Activated CD8-positive, alpha-beta memory T cell treated with anti-CD3 and anti-CD28 coated beads, Interleukin-2, amount 50 U/mL, for 4 hours (primary cell): ENCODE measurements around the gene CA10.

Experiments
- DNase-seq: peaks from one replicate; pipeline ENCODE4 v3.0.0-alpha.2; 2020

CA10 gene

DNA sequence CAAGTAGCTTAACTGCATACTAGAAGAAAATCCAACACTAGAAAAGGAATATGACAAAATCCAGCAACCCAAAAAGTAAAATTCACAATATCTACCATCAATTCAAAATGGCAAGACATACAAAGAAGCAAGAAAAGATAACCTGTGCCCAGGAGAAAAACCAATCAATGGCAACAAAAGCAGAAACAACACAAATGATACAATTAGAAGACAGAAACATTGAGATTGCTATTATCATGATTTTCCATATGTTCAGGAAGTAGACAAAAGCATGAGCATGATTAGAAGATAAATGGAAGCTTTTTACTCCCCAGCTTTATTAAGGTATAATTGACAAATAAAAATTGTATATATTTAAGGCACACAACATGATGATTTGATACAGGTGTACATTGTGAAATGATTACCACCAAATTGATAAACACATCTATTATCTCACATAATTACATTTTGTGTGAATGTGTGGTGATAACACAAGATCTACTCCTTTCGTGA lies 117.3 kb downstream of the CA10 start:
- no peak for DNase-seq

DNA sequence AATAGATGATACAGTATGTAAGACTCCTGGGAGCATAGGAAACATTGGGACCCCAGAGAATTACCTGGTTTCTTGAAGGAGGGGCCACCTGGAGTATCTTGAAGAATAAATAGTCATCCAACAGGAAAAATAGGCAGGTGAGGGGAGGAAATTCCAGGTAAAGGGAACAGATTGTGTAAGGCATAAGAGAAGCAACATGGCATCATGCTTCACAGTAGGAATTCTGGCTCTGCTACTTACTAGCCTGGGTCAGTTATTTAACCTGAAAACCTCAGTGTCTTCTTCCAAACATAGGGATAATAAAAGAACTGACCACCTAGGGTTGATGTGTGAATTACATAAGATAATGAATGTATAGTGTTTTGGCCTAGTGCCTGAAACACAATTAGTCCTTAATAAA lies 122.1 kb downstream of the CA10 start:
- no peak for DNase-seq

DNA sequence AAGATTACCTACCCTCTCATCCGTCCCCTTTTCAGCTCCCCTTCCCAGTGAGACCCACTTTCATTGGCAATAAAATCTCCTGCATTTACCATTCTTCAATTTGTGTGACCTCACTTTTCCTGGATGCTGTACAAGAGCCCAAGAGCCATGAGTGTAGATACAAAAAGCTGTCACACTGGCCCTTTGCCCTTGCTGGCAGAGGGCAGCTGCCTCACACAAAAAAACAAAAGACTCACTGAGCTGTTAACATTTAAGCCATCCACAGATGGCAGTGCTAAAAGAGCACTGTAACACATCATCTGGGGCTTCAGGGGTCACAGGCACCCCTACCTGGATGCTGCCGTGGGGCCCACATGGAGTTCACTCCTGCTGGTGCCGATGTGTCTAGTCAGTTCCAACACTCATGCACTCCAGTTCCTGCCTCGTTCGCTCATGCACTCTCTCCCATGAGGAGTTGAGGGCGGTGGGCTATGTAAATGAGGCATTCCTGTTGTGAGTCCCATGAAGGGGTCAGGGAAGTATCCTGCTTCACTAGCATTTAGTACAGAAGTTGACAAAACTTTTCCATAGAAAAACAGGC lies 123.1 kb downstream of the CA10 start:
- DNase-seq: no peak

DNA sequence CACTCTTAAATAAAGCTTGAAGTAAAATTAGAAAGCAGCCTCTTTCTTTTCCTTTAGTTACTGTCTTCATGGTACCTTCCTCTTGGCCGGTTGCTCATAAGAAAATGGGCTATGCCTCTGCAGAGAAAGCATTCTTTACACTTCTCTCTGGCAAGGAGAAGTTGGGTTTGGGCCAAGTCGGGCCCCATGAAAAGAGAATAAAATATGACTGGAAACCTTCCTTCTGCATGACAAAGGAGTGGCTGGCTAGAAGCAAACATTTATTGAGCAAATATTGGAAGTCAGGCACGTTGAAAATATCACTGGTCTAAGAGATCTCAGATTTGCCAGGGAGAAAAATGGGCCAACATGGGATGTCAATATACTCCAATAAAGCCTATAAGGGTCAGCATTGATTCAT lies 126.1 kb downstream of the CA10 start:
- DNase-seq: no peak

DNA sequence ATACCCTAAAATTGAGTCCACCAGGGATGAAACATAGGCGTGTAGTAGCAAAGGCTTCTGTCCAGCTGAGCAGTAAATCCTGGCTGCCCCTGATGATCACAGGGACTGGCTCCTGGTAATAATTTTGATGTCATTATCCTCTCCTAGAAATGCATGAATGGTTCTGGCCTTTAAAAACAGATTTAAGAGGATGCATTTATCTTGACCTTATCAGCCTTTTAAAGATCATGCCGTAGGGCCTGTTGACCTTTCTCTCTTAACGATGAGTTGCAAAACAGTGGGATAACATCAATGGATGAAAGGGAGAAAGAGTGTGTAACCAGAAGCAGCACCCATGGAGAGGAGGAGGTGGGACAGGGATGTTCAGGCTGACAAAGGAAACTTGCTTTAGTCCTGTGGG lies 128.5 kb downstream of the CA10 start:
- no peak for DNase-seq

DNA sequence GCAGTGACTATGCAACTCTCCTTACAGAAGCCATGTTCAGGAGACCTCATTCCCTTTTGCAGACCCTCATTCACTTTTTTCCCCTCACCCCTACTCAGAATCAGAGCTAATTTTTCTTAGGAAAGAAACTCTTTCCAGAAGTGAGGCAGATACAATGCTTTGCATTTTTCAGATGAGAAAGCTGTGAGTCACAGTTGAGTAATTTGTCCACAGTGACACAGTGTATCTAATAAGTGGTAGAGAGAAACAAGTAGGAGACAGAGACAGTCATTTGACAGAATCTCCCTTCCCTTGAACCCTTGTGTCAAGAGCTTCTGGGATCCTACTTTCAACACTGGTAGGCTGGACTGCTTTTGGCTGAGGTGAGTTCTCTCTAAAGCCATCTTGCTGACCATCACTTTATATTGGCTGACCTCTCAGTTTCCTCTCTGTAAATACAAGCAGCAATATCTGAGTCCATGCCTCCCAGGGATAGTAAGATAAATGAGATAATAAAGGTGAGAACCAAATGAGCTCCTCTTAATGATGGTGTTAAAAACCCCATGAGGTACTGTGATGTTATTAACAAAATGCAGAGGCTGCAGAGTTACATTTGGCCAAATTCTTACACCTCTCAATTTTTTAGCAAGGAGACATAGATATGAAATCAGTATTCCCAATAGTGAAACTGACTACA lies 130.8 kb downstream of the CA10 start:
- no peak for DNase-seq

DNA sequence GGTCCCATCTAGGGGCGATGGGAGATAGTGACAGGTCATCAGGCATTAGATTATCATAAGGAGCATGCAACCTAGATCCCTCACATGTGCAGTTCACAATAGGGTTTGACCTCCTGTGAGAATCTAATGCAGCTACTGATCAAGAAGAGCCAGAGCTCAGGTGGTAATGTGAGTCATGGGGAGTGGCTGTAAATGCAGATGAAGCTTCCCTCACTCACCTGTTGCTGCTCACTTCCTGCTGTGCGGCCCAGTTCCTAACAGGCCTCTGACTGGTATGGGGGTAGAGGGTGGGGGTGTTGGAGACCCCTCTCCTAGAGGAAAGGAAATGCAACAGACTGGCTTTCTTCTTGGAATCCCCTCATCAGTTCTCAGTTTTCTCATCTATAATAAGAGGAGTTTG lies 131.4 kb downstream of the CA10 start:
- DNase-seq: no peak

DNA sequence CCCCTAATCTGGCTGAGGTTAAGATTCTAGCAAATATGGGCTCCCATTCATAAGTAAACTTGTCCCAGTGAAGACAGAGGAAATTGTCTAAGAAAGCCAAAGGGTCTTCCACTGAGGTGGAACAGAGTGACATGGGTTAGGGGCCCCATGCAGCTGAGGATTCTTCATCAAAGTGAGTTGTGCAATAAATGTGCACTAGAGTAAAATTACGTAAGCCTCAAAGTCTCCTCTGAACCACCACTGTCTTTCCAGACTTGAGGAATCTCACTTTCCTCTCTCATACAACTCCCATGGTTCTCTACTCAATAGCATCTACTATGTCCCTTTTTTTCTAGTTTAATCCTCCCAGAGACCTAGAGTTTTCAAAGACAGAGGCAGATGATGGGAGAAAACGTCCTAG lies 132.4 kb downstream of the CA10 start:
- DNase-seq: no peak

DNA sequence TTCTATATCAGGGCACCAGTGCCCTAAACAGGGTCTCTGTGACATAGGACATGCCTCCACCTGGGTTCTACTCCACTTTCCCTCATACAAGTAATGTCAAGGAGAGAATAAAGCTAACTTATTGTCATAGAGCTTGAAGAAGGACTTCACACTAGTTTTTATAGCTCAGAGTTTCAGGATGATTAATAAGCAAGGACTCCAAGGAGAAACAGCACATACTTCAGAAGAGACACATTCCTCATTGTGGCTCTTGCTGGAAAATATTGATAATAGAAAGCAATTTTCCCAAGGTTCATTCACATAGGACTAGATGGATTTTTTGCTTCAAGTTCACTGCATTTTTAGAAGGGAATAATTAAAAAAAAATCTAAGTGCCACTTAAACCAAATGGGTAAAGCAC lies 133.3 kb downstream of the CA10 start:
- no peak for DNase-seq

DNA sequence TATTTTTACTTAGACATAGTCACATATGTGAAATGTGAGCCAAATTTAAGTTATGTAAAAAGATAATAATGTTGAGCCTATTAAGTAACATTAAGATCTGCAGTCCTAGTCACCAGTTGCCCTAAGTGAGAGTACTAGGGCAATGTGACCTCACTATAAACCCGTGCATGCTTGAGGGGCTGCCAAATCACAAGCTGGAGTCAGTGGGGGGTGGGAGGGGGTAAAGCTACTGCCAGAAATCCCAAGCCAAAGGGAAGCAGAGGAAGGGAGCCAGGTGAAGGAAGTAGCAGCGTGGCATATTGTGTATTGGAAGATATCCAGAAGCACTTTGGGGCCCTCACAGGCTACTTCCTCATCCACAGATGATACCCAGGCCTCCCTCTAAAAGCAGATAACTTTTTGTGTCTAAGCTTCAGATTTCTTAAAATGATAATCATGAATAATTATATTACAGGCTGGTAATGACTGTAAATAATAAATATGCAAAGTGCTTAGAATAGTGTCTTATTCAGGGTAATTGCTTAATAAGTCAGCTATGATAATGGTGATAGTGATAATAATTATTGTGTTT lies 134.1 kb downstream of the CA10 start:
- DNase-seq: no peak

DNA sequence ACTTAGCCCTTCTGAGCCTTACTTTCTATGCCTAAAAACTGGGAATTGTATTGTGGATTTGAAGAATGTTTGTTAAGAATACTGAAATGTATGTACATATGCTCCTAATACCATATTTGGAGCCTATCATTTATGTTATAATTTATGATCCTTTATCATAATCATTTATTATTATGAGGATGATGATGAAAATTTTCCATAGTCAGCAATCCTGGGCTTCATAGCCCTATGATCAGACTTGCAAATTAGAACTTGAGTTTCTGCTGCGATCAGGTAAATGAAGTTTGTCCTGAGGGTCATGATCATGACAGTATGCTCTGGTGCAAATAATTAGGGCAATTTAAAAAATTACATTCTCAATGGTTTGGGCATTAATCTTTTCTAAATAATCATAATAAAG lies 147.4 kb downstream of the CA10 start:
- DNase-seq: no peak

DNA sequence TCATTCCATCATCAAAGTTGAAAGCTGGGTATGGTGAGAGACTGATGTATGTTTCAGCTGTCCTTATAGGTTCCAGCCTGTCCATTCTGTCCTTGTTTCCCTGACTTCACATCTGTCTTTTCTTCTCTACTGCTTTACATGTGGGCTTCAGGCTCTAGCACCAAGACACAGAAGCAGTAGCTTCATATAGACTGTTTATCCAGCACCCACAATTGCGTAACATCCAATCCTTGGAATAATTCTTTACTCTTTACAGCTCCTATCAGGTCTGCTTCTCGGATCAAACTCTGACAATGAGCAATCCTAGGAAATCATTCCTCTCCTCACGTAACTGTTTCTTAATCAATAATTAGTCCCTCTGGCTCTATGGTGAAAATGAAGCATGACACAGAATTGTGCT lies 158.9 kb downstream of the CA10 start:
- no peak for DNase-seq

DNA sequence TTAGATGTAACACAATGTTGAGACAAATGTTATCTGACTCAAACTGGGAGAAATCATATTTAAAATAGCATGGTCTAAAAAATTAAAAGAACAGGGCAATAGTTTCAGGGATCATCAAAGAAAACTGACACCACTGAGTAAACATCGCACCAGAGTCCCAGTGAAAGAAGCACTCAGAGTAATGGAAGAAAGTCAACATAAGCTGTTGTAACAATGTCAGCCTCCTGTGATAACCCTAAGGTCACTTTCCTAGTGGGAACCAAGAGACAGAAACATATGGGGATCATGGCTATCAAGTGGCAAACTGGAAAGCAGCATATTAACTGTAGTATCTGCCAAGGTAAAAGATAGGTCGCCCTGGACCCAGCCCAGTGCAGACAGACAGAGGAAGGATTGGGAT lies 160.8 kb downstream of the CA10 start:
- DNase-seq: no peak

DNA sequence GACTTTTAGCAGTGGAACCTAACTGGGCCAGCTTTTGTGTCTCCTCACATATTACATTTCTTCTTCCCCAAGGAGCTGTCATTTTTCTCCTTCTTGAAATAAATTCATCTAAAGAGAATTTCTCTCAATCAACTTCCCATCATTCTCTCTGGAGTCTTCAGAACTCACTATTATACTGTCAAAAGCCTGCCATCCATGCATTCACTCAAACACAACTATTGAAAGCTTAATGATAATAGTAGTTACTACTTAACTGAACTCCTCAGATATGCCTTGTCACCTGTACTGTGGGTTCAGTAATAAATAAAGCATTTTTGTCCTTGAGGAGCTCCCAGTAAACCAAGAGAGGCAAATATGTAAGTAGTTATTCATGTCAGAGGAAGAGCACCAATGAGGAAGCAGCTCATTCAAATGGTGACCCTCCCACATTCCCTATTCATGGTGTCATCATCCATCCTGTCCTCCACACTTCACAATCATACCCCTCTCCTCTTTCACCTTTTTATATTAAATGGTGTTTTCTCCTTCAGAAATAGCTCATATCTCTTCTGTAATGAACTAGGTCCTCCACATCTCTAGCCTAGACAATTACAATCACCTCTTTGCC lies 162.6 kb downstream of the CA10 start:
- DNase-seq: no peak

DNA sequence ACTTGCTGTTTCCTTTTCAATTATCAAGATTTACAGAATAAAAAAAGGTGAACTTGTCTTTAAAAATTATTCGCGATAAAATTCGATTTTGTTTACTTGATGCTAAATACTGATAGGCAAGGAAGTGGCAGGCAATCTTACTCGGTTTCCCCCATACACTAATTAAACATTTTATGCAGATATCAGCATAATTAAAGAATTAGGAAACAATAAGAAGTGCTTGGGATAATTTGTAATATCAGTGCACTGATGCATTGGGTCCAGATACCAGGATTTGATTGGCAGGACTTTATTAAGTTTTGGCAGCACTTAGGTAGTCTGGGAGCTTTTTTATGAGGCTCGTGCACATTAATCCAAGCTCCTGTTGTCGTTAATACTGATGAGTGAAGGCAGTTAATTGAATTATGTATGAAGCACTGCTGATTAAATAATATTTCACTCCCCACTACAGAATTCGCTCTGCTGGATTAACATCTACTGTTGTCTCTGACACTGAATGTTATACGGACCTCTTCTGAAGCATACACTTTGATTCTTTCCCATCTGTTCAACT lies 165.6 kb downstream of the CA10 start:
- DNase-seq: no peak

DNA sequence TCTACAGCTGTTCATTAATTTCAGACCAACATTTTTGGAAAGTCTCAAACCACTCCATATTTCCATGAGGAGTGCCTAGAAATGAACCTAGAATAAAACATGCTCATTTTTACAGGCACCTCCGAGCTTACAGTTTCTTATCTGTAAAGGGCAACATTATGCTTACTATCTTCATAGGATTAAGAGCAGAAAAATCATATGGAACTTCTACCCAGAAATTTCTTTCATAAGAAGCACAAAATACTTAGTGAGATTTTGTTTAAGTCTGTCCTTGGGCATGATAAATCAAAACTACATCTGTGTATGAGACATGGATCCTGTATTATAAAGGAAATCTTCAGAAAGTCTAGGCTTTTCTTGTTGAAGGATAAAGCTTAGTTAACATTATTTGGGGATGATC lies 187.4 kb downstream of the CA10 start:
- no peak for DNase-seq

DNA sequence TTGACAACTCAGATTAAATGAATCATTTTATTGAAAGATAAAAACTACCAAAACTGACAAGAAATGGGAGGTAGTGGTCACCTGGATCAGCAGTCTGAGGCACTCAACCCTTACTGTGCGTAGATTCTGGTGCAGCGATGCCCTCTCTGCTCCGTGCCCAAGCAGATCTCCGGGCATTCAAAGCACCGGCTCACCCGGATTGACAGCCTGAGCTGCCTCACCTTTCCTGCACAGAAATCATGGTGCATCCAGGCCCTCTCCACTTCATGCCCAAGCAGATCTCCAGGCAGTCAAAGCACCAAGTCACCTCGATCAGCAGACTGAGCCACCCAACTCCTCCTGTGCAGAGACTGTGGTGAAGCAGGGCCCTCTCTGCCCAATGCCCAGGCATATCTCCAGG lies 196.8 kb downstream of the CA10 start:
- no peak for DNase-seq

DNA sequence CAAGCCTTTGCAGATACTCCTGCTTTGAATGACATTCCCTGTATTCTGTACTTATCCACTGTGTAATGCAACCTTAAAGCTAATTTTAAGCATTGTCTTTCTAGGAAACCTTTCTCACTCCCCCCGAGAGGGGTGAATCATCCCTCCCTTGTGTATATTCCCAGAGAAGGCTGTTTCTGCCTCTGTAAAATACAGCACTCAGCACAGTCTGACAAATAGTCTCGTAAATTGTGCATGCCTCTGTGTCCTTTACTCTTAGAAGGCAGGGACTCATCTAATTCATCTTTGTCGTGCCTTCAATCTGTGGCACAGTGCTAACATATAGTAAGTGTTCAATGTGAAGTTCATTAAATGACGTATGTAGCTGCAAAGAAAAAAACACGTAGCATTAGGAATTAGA lies 200.7 kb downstream of the CA10 start:
- DNase-seq: no peak

DNA sequence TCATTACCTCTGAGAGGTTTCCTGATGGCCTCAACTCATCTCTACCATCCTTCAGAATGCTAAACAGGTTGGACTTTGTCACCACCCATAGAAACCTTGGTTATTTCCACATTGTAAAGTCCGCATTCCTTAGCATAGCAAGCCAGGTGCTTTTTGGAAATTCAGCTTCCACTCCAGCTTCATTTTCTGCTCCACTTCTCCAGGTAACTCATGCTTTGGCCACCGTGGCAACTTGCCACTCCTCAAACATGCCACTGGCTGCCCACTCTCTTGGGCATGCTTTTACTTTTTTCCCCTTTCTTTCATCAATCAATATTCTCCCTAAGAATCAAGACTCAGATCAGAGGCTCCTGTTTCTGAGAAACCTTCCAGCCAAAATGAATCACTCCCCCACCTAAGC lies 203.3 kb downstream of the CA10 start:
- no peak for DNase-seq

DNA sequence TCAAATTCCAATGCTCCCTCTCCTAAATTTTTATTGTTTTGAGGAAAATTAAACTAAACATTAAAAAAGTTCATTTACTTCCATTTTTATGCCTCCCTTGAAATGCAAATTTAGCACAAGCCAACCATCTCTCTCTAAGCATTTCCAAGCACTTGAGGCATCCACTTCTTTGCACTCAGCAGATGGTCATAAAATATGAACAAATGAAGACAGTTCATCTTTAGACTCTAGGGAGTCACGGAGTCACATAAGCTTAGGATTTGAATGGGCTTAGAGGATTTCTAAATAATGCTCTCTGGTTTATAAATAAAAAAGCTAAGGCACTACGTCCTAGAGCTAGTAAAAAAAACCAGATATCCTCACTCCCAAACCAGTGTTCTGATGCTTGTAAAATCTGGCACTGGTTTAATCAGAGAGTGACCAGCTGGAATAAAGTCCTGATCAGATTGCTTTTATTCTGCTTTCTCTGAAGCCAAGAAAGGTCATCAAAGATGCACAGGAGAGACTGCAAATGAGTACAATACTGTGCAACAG lies 204.2 kb downstream of the CA10 start:
- no peak for DNase-seq

DNA sequence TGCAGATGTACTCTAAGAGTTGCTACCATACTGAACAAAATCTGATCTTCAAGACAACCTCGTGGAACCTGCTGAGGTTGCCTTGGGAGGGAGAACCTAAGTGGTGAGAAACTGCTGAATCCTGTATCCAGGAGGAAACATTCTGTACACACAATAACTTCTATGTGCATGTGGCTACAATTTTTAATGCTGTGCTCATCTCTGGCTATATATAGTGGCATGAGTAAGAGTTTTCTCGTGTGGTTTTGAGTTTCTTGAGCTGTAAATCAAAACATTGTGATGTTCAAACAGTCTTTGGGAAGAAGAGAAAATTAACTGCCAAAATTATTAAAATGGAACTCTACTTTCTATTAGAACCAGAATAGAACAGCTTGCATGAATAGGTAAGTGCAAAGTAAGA lies 206.8 kb downstream of the CA10 start:
- no peak for DNase-seq

DNA sequence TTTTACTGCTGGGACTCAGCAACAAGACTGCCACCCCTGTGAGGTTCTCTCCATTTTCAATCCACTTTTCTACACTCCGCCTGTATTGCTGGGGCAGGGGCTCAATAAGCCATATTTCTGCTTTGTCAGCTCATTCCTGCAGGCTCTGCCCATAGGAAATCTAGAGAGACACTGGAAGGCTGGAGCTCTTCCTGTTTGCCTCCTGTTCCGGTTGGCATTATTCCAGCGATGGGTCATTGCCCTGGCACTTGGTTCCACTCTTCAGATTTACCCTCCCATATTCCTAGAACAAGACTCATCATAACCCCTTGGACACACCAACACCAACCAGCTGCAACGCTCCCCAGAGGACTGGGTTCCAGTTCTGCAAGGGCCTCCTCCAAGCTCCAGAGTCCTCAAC lies 210.4 kb downstream of the CA10 start:
- no peak for DNase-seq

DNA sequence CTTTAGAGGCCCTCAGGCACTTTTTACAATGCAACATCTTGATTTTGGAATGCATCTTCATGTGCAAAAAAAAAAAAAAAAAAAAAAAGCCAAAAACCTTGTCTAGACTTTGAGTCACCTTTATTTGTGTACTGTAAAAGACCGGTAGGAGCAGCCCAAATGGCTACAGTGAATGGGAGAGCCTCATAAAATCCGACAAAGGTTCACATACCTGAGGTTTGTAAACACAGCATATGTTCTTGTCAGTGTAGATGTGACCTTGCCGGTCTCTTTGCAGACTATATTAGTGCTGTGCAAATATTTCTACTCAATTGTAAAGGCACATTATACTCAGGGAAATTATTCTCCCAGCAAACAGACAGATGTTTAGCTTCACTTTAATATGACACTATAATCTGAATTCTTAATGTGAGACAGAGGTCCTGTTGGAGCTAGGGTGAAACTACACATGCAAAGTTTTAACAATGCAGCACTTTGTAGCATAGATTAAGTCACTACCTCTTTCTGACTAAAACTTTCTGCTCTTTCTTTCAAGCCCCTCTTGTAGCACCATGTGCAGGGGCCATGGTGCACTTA lies 211.3 kb downstream of the CA10 start:
- DNase-seq: no peak
